ENCODE measurements around the gene RAB5IF. TPM values are rescaled to one million over a fixed set of nuclear protein-coding genes. Genes with fewer than 3 reads are reported as not detected.

RAB5IF gene
- total and polyA plus RNA-seq, 2 of the 8 experiments (the other 6 are each of a cell fraction or from before 2014, with no cell fraction given), result 95.5 to 148 TPM

DNA sequence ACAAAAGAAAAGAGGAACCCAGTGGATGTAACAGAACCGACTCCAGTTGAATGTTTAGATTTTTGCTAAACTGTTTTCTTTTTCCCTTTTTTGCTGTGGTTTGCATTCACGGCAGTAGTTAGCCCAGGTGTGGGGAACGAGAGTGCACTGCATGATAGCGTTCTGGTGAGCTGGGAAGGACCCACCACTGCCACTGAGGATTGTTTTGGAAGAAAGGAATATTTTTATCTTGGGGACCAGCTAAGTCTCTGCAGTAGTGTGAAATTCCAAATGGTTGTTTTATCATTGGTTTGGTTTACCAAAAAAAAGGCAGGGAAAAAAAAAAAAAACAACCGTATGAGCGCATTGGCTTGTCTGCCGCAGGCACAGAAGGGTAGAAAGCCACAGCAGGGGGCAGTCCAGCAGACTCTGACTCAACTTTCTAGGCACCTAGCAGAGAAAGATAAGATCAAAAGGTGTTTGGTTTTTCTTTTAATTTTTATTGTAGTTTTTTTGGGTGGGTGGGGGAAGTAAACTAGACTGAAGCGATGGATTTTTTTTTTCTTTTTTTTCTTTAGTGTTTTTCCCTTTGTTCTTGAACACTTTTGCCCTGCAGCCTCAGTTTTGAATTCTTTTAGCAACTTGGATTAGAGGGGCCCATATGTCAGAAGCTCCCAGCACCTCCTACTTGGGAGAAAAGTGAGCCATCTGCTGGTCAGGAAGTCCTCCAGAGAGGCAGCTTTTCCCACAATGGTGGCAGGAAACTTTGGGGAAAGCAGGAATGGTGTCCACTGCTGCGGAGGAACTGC is 13.5 kb upstream of the RAB5IF start (continued):
- TF ChIP-seq CEBPB (IDR thresholded peaks at IDR 0.05; ENCODE audit: low read depth, low read length) (no peak), EGR1 (IDR thresholded peaks at IDR 0.05; ENCODE audit: borderline replicate concordance, low read depth, low read length) (no peak), SP2 (IDR thresholded peaks at IDR 0.05; ENCODE audit: low read length) (no peak), CTBP2 (IDR thresholded peaks at IDR 0.05; ENCODE audit: borderline replicate concordance, insufficient read depth, insufficient read length, low read length) (no peak), JUN (IDR thresholded peaks at IDR 0.05; ENCODE audit: low read depth, low read length) (no peak), NANOG (IDR thresholded peaks at IDR 0.05; ENCODE audit: insufficient read depth, low read depth, low read length, poor library complexity, severe bottlenecking) (no peak), KDM1A (IDR thresholded peaks at IDR 0.05; ENCODE audit: borderline replicate concordance, low read length) (no peak), CTCF (IDR thresholded peaks at IDR 0.05; ENCODE audit: control extremely low read depth in 1 of 3, insufficient read depth in 1 of 3, low read depth in 1 of 3, low read length in 3 of 3) (peak; percentile 49 to 65 (median 58)), RXRA (IDR thresholded peaks at IDR 0.05; ENCODE audit: insufficient read depth, low read depth, low read length) (no peak), SP4 (IDR thresholded peaks at IDR 0.05; ENCODE audit: low read length) (no peak), KDM5A (IDR thresholded peaks at IDR 0.05; ENCODE audit: low read length) (no peak), NRF1 (IDR thresholded peaks at IDR 0.05; ENCODE audit: low read depth, low read length) (no peak), YY1 (IDR thresholded peaks at IDR 0.05; ENCODE audit: low read depth, low read length) (peak; percentile 80), EZH2 (IDR thresholded peaks at IDR 0.05; ENCODE audit: low read depth, low read length, severe bottlenecking) (no peak), RBBP5 (IDR thresholded peaks at IDR 0.05; ENCODE audit: borderline replicate concordance, low read depth, low read length) (no peak)
